ENCODE measurements around the gene ZNF487.

- TF ChIP-seq, protein P1, sequence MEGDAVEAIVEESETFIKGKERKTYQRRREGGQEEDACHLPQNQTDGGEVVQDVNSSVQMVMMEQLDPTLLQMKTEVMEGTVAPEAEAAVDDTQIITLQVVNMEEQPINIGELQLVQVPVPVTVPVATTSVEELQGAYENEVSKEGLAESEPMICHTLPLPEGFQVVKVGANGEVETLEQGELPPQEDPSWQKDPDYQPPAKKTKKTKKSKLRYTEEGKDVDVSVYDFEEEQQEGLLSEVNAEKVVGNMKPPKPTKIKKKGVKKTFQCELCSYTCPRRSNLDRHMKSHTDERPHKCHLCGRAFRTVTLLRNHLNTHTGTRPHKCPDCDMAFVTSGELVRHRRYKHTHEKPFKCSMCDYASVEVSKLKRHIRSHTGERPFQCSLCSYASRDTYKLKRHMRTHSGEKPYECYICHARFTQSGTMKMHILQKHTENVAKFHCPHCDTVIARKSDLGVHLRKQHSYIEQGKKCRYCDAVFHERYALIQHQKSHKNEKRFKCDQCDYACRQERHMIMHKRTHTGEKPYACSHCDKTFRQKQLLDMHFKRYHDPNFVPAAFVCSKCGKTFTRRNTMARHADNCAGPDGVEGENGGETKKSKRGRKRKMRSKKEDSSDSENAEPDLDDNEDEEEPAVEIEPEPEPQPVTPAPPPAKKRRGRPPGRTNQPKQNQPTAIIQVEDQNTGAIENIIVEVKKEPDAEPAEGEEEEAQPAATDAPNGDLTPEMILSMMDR (IDR thresholded peaks at IDR 0.05): peak in 3 of 6 experiments; percentile 8 to 24 (median 10)
- TF ChIP-seq EP300 (IDR thresholded peaks at IDR 0.05) (peak in 2 of 4 donors; percentile 32 to 90), POLR2A (IDR thresholded peaks at IDR 0.05) (peak; percentile 54 to 87 (median 70)), POLR2AphosphoS5 (IDR thresholded peaks at IDR 0.05) (peak; percentile 75 to 85)
Observed at GRCh38 chr10:43420369-43421200, 16.3 kb upstream of the ZNF487 start.

Data from upper lobe of left lung (tissue), 4 donors.